NCI-H345 (cell line): ENCODE results near the gene DLL4.
A peak's percentile ranks its signal among the peaks of the same experiment; 100 is the strongest.

Experiments used
- DNase-seq: peaks from one replicate; lab custom pipeline; 2025; lab: John Stamatoyannopoulos, UW

Gene DLL4

GRCh38 chr15:40926659-40927494, 2.3 kb upstream of the DLL4 start:
- DNase-seq: no peak

- DNase-seq: peak; percentile 46
These were observed 1.7 kb upstream of the DLL4 start for GRCh38 chr15:40927495-40927872.

GRCh38 chr15:40927873-40928806, 1.0 kb upstream of the DLL4 start:
- DNase-seq: peak; percentile 92

GRCh38 chr15:40929660-40930429, 705 bp downstream of the DLL4 start:
- DNase-seq: peak; percentile 37

- DNase-seq: peak; percentile 46
These were observed 1.5 kb downstream of the DLL4 start for GRCh38 chr15:40930430-40931299.

GRCh38 chr15:40931300-40932142, 2.4 kb downstream of the DLL4 start:
- no peak for DNase-seq

GRCh38 chr15:40932156-40932555, 3.0 kb downstream of the DLL4 start:
- peak; percentile 40 for DNase-seq

- DNase-seq: peak; percentile 17
These were observed 3.7 kb downstream of the DLL4 start for GRCh38 chr15:40932649-40933516.

- DNase-seq: no peak
These were observed 4.4 kb downstream of the DLL4 start for GRCh38 chr15:40933517-40933902.

GRCh38 chr15:40934457-40934856, 5.3 kb downstream of the DLL4 start:
- DNase-seq: no peak

GRCh38 chr15:40936234-40936708, 7.1 kb downstream of the DLL4 start:
- no peak for DNase-seq

GRCh38 chr15:40936709-40937666, 7.8 kb downstream of the DLL4 start:
- DNase-seq: no peak

GRCh38 chr15:40937762-40938535, 8.8 kb downstream of the DLL4 start:
- no peak for DNase-seq

GRCh38 chr15:40938536-40938870, 9.4 kb downstream of the DLL4 start:
- DNase-seq: no peak

- DNase-seq: no peak
These were observed 11.2 kb downstream of the DLL4 start for GRCh38 chr15:40940296-40940801.

GRCh38 chr15:40941068-40941527, 12.0 kb downstream of the DLL4 start:
- DNase-seq: no peak
